Large intestine (tissue), 3 donors: Measurements from ENCODE around the gene ARMC12. TPM values are rescaled to one million over a fixed set of nuclear protein-coding genes. Genes with fewer than 3 reads are reported as not detected.

Experiments
- DNase-seq, 2 donors: peaks; one replicate each; pipeline versions ENCODE4 v3.0.0 to v3.0.0-alpha.2; 2013
- H3K27ac ChIP-seq: one replicate; pipeline ENCODE4 v1.5.1; 2013; ENCODE audit warnings: low read length
- H3K27me3 ChIP-seq: 2 replicates; pipeline ENCODE4 v1.6.1; 2013; ENCODE audit warnings: low read length; ENCODE audit not compliant: control insufficient read depth, insufficient read depth
- H3K36me3 ChIP-seq: 2 replicates; pipeline ENCODE4 v1.6.1; 2013; ENCODE audit warnings: low read length; ENCODE audit not compliant: control insufficient read depth, insufficient read depth
- H3K4me1 ChIP-seq: one replicate; pipeline ENCODE4 v1.6.1; 2013; ENCODE audit warnings: low read length; ENCODE audit not compliant: control insufficient read depth, insufficient read depth
- H3K4me3 ChIP-seq: one replicate; pipeline ENCODE4 v1.5.1; 2013; ENCODE audit warnings: low read length
- H3K9me3 ChIP-seq: one replicate; pipeline ENCODE4 v1.6.1; 2013; ENCODE audit warnings: mild to moderate bottlenecking, low read depth, low read length, moderate library complexity; ENCODE audit not compliant: control insufficient read depth
- WGBS: methylation state at CpG from one replicate; pipeline ENCODE4 v1.1.5; 2013; ENCODE audit warnings: low lambda C conversion rate; ENCODE audit not compliant: insufficient coverage; 5-methylcytosine and 5-hydroxymethylcytosine counted together
- polyA plus RNA-seq: library from polyadenylated mRNA; unstranded; fragments of 120-200 nt; gene quantifications from one replicate; pipeline ENCODE4 v1.2.1, GENCODE V29; 2013

Gene ARMC12
- polyA plus RNA-seq, 1 donor, result 0.51 TPM

DNA sequence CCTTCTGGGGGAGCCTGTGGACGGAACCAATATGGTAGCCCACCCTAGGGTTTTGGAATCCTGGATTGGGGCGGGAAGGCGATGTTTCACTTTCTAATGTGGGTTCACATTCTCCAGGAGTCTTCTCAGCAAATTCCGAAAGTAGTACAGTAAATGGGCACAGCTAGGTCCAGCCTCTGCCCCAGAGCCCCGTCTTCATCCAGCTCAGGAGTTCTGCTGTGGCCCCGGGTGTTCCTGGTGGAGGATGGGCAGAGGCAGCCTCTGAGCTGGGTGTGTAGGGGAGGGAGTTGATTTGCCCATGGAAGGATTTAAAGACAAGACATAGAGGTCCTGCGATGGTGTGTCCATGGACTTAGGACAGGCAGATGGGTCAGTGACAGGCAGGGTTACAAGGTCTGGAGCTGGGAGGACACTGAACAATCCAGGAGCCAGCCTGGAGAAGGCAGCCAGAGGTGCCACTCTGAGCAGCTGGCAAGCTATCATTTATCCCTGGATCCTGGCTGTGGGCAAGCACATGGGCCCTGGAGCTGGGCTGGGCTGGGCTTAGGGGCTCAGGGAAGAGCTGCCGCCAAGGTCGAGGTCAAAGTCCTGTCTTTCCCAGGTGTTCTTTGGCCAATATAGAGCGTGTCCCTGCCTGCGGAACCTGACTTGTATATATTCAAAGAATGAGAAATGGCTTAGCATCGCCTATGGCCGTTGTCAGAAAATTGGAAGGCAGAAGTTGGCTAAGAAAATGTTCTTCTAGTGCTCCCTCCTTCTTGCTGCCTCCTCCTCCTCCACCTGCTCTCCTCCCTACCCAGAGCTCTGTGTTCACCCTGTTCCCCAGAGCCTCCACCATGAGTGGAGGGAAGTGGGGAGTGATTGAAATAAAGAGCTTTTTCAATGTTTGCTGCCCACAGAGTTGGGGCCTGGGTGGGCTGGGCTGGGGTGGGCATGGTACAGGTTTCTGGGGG, 50.7 kb downstream of the ARMC12 start:
- WGBS, result no CpG with 5 or more reads among the region's 13 CpGs
- DNase-seq, result no peak
- H3K4me3 ChIP-seq, result no peak overlapping the region
- no peaks in the 10 kb centered on the region for H3K36me3 ChIP-seq
- H3K27ac ChIP-seq, result no peak overlapping the region
- H3K4me1 ChIP-seq, result no peaks in the 10 kb centered on the region
- no peaks in the 10 kb centered on the region for H3K9me3 ChIP-seq
- peaks cover 36% of the 10 kb centered on the region for H3K27me3 ChIP-seq

DNA sequence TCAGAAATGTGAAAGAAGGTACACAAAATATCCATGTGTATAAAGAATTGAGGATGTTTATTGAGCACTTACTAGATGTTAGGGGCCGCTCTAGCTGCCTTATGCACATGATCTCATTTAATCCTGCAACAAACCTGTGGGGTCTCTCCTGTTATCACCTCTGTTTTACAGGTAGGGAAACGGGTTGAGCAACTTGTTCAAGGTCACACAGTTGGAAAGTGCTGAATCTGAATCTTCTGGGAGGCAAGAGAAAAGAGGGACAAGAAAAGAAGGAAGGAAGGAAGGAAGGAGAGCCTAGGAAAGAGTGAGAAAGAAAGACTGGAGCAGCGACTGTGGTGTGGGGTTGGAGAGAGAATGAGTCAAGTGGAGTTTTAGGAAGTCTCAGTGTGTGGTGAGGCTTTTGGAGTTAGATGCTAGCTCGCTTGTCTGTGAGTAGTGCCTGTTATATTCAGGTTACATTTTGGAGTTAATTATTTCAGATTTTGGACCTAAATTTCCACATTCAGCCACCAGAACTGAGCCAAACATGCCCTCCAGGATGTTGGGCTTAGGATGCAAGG, 51.7 kb downstream of the ARMC12 start:
- no peak overlapping the region for H3K4me3 ChIP-seq
- 39% methylated on average over 2 of the region's 4 CpGs for WGBS

GRCh38 chr6:35790683-35791082, 53.9 kb downstream of the ARMC12 start:
- no peaks in the 10 kb centered on the region for H3K9me3 ChIP-seq
- H3K27ac ChIP-seq, result no peak overlapping the region
- no peaks in the 10 kb centered on the region for H3K36me3 ChIP-seq
- DNase-seq, result no peak
- H3K4me1 ChIP-seq, result no peaks in the 10 kb centered on the region
- no peak overlapping the region for H3K4me3 ChIP-seq
- no CpG with 5 or more reads among the region's 5 CpGs for WGBS
- peaks cover 33% of the 10 kb centered on the region for H3K27me3 ChIP-seq

More for the DNA sequence above, 51.7 kb downstream of the ARMC12 start:
- Histone ChIP-seq H3K27me3 (peaks cover 36% of the 10 kb centered on the region), H3K9me3 (no peaks in the 10 kb centered on the region), H3K27ac (no peak overlapping the region), H3K4me1 (no peaks in the 10 kb centered on the region), H3K36me3 (no peaks in the 10 kb centered on the region)
- DNase-seq, result no peak

DNA sequence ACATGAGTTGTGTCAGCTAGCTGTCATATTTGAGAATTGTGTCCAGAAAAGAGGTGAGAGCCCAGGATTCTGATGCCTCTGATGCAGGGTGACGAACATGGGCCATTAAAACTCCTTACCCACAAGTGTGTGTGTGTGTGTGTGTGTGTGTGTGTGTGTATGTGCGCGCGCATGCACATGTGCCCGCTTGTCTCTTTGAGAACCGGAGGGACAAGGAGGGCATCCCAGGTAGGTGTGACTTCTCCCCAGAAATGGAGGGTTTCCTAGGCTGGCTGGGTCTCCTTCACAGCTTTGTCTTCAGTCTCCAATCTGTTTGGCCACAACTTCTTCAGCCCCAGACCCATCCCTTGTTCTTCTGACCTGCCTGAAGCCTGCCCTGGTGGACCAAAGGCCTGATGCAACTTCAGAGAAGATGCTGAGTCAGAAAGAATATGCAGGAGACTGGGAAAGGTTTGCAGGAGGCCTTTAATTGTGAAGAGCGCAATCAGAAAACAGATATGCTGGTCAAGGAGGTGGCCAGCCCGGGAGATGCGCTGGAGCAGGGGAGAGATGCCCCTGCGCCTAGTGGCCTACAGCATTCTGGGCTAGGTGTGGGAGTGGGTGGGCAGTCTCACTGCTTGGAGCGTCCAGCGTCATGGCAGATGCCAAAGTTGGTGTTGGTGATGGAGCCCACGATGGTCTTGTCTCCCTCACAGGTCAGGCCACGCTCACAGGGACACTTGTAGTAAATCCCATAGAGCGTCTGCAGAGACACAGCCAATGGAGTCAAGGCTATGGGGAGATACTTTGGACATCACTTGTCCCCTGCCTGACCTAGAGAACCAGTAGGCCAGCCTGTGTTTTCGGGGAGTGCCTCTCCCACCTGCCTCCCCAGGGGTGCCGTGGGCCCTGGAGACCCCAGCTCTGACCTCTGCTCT, 58.0 kb downstream of the ARMC12 start:
- DNase-seq, result no peak
- Histone ChIP-seq H3K27me3 (peaks cover 2% of the 10 kb centered on the region), H3K9me3 (no peaks in the 10 kb centered on the region), H3K27ac (no peak overlapping the region), H3K36me3 (no peaks in the 10 kb centered on the region), H3K4me1 (no peaks in the 10 kb centered on the region), H3K4me3 (no peak overlapping the region)
- whole genome bisulfite sequencing, result 100% methylated on average over 1 of the region's 17 CpGs

- H3K27me3 ChIP-seq, result peaks cover under 1% of the 10 kb centered on the region
- H3K4me1 ChIP-seq, result no peaks in the 10 kb centered on the region
- no peaks in the 10 kb centered on the region for H3K36me3 ChIP-seq
- H3K4me3 ChIP-seq, result no peak overlapping the region
- no peak overlapping the region for H3K27ac ChIP-seq
- no peaks in the 10 kb centered on the region for H3K9me3 ChIP-seq
- no peak for DNase-seq
- 80% methylated on average over 1 of the region's 11 CpGs for WGBS
These were observed 58.7 kb downstream of the ARMC12 start for GRCh38 chr6:35795453-35796071.

DNA sequence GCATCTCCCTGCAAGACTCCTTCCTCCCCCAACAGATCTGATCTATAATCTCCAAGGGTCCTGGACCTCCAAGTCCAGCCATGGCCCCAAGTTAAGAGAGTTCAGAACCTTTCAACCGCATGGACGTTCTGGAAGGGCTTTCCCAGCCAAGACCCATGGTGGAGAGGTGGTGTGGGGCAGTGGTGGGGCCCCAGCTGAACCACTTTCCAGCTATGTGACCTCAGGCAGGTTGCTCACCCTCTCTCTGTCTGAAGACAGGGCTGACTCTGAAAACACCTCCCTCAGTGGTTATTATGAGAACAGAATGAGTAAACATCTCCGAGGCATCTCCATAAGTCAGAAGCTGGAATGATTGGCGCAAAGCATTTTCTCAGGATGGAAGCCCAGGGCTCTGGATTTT, 59.4 kb downstream of the ARMC12 start:
- no peaks in the 10 kb centered on the region for H3K4me1 ChIP-seq
- DNase-seq, result no peak
- no peaks in the 10 kb centered on the region for H3K27me3 ChIP-seq
- WGBS, result no CpG with 5 or more reads among the region's 4 CpGs
- H3K4me3 ChIP-seq, result no peak overlapping the region
- no peak overlapping the region for H3K27ac ChIP-seq
- H3K9me3 ChIP-seq, result no peaks in the 10 kb centered on the region
- no peaks in the 10 kb centered on the region for H3K36me3 ChIP-seq

DNA sequence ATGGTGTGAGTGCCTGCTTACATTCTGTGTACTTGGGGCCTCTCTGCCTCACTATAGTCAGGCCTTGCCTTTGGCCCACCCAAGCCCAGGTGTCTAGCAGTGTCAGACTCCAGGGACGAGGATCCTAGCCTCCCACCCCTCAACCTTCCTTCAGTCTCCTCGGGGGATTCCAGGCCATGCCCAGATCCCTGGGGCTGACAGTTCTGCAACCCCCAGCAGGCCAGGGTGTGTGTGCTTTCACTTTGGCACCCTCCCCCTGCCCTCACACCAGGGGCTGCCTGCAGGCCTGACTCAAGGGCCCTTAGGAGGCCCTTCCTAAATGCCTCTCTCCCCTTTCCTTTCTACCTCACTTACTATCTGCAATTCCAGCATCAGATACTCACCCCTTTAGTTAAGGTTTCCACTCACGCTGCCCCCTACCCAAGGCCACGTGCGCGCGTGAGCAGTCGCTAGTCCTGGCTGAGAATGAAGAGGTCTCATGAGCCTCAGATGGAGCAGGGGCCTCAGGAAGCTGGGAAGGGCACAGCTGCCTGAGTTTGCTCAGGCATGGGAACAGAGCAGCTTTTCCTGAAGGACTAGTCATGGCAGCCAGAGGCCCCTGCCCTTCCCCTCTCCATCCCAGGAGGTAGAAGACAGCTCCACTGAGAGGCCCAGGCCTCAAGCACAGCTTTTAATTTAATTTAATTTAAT, 61.1 kb downstream of the ARMC12 start:
- Histone ChIP-seq H3K27me3 (no peaks in the 10 kb centered on the region), H3K9me3 (no peaks in the 10 kb centered on the region), H3K4me3 (no peak overlapping the region), H3K27ac (no peak overlapping the region), H3K4me1 (no peaks in the 10 kb centered on the region), H3K36me3 (no peaks in the 10 kb centered on the region)
- WGBS, result 100% methylated on average over 5 of the region's 8 CpGs
- no peak for DNase-seq

Other genes starting within 250 kb of the ARMC12 start
- gene TEAD3, start 240.0 kb upstream of the ARMC12 start, polyA plus RNA-seq, result 41.2 TPM
- gene TULP1, start 224.1 kb upstream of the ARMC12 start, polyA plus RNA-seq, result 1.2 TPM
- gene FKBP5, start 48.1 kb upstream of the ARMC12 start, polyA plus RNA-seq, result 9.4 TPM
- not detected for gene CLPSL2, start 39.6 kb downstream of the ARMC12 start, polyA plus RNA-seq
- not detected for gene CLPSL1, start 44.0 kb downstream of the ARMC12 start, polyA plus RNA-seq
- gene CLPS, start 60.3 kb downstream of the ARMC12 start, polyA plus RNA-seq, result 0.63 TPM
- 0.33 TPM for gene LHFPL5, start 68.3 kb downstream of the ARMC12 start, polyA plus RNA-seq
- 50.9 TPM for gene SRPK1, start 184.1 kb downstream of the ARMC12 start, polyA plus RNA-seq